Body of pancreas (tissue), 4 donors: ENCODE results near the gene RELA.

Experiments used
- POLR2A ChIP-seq, 3 donors: fragments of 450-650 bp; IDR thresholded peaks; one replicate each; pipeline ENCODE4 v1.6.1; 2016; ENCODE audit warnings: antibody characterized with exemption in 3 of 3, mild to moderate bottlenecking in 2 of 3
- TF ChIP-seq, protein P1 (sequence below), 7 experiments: fragments of 450-650 bp in 4 of 7; fragments of 200-600 bp in 3 of 7; sonication (generic) in 3 of 7; IDR thresholded peaks; one replicate each; pipeline ENCODE4 v1.5.1; 2016 to 2019; ENCODE audit warnings: antibody characterized with exemption in 7 of 7

DNA sequence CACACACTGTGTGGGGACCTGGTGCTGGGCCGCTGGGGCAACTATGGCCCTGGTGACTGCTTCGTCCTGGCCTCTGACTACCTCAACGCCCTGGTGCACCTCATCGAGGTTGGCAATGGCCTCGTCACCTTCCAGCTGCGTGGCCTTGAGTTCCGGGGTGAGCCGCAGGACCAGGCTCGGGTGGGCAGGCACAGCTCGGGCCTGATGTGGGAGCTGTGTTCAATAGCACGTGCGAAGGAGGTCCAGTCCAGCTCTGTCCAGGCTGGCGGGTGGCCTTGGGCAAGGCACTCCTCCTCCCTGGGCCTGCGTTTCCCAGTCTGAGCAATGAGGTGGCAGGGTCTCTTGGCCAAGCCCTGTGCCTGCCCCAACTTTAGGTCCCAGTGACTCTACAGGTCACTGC lies 33.1 kb downstream of the RELA start:
- no peak for TF ChIP-seq POLR2A (IDR thresholded peaks at IDR 0.05)
- TF ChIP-seq, protein P1, sequence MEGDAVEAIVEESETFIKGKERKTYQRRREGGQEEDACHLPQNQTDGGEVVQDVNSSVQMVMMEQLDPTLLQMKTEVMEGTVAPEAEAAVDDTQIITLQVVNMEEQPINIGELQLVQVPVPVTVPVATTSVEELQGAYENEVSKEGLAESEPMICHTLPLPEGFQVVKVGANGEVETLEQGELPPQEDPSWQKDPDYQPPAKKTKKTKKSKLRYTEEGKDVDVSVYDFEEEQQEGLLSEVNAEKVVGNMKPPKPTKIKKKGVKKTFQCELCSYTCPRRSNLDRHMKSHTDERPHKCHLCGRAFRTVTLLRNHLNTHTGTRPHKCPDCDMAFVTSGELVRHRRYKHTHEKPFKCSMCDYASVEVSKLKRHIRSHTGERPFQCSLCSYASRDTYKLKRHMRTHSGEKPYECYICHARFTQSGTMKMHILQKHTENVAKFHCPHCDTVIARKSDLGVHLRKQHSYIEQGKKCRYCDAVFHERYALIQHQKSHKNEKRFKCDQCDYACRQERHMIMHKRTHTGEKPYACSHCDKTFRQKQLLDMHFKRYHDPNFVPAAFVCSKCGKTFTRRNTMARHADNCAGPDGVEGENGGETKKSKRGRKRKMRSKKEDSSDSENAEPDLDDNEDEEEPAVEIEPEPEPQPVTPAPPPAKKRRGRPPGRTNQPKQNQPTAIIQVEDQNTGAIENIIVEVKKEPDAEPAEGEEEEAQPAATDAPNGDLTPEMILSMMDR (IDR thresholded peaks at IDR 0.05), result no peak
